Measurements from ENCODE around the gene HHEX. TPM values are rescaled to one million over a fixed set of nuclear protein-coding genes. Genes with fewer than 3 reads are reported as not detected.

HHEX gene
- total and polyA plus RNA-seq, 7 donors, result 1.5 to 3.3 (median 2.0) TPM

- 33 to 58% (median 41%) methylated on average over 2 of the region's 2 CpGs for WGBS, 3 donors
- intact Hi-C loops (cut with DNase I), result no loop called here
- Histone ChIP-seq H3K36me3 (ENCODE audit: insufficient read depth in 1 of 2, low read depth in 1 of 2) (no peaks in the 10 kb centered on the region), H3K4me3 (no peak overlapping the region), H3K27ac (no peak overlapping the region), H3K27me3 (ENCODE audit: insufficient read depth in 3 of 3, low read length in 2 of 3) (peaks cover 0 to 5% (median 0%) of the 10 kb centered on the region in 3 donors), H3K9me3 (no peaks in the 10 kb centered on the region), H3K4me1 (no peaks in the 10 kb centered on the region)
- no peak for TF ChIP-seq CTCF (IDR thresholded peaks at IDR 0.05)
- DNase-seq (no peak), ATAC-seq (no peak)
Observed at GRCh38 chr10:92729886-92730285, 40.1 kb downstream of the HHEX start.

- H3K9me3 ChIP-seq, result no peaks in the 10 kb centered on the region
- 81 to 91% (median 81%) methylated on average over 2 of the region's 2 CpGs for WGBS, 3 donors
- H3K27me3 ChIP-seq (ENCODE audit: insufficient read depth in 3 of 3, low read length in 2 of 3), result peaks cover 0 to 5% (median 0%) of the 10 kb centered on the region in 3 donors
- H3K36me3 ChIP-seq (ENCODE audit: insufficient read depth in 1 of 2, low read depth in 1 of 2), result no peaks in the 10 kb centered on the region
- H3K4me3 ChIP-seq, result no peak overlapping the region
- H3K4me1 ChIP-seq, result no peaks in the 10 kb centered on the region
- ATAC-seq (no peak), DNase-seq (no peak)
- intact Hi-C loops (cut with DNase I), result no loop called here
- no peak overlapping the region for H3K27ac ChIP-seq
- no peak for TF ChIP-seq CTCF (IDR thresholded peaks at IDR 0.05)
Observed at GRCh38 chr10:92732958-92733357, 43.2 kb downstream of the HHEX start.

- no peak for TF ChIP-seq CTCF (IDR thresholded peaks at IDR 0.05)
- H3K27ac ChIP-seq, result no peak overlapping the region
- H3K27me3 ChIP-seq (ENCODE audit: insufficient read depth in 3 of 3, low read length in 2 of 3), result peaks cover 0 to 5% (median 0%) of the 10 kb centered on the region in 3 donors
- no peak overlapping the region for H3K4me3 ChIP-seq
- no peak for DNase-seq
- no peak for ATAC-seq
- H3K4me1 ChIP-seq, result no peaks in the 10 kb centered on the region
- no peaks in the 10 kb centered on the region for H3K9me3 ChIP-seq
- H3K36me3 ChIP-seq (ENCODE audit: insufficient read depth in 1 of 2, low read depth in 1 of 2), result no peaks in the 10 kb centered on the region
- intact Hi-C loops (cut with DNase I), result no loop called here
Observed at GRCh38 chr10:92734301-92734700, 44.5 kb downstream of the HHEX start.

- Histone ChIP-seq H3K9me3 (no peaks in the 10 kb centered on the region), H3K4me1 (no peaks in the 10 kb centered on the region), H3K36me3 (ENCODE audit: insufficient read depth in 1 of 2, low read depth in 1 of 2) (no peaks in the 10 kb centered on the region), H3K27me3 (ENCODE audit: insufficient read depth in 3 of 3, low read length in 2 of 3) (peaks cover 0 to 5% (median 0%) of the 10 kb centered on the region in 3 donors), H3K27ac (no peak overlapping the region), H3K4me3 (no peak overlapping the region)
- ATAC-seq, result no peak
- no peak for TF ChIP-seq CTCF (IDR thresholded peaks at IDR 0.05)
- intact Hi-C loops (cut with DNase I), result no loop called here
- no peak for DNase-seq
- 86 to 92% (median 89%) methylated on average over 3 of the region's 3 CpGs for WGBS, 3 donors
Observed at GRCh38 chr10:92735938-92736337, 46.2 kb downstream of the HHEX start.

GRCh38 chr10:92737484-92737883 lies 47.7 kb downstream of the HHEX start:
- 80 to 86% (median 86%) methylated on average over 7 of the region's 7 CpGs for WGBS, 3 donors
- no peak for ATAC-seq
- intact Hi-C loops (cut with DNase I), result no loop called here
- no peak for TF ChIP-seq CTCF (IDR thresholded peaks at IDR 0.05)
- Histone ChIP-seq H3K9me3 (no peaks in the 10 kb centered on the region), H3K4me1 (no peaks in the 10 kb centered on the region), H3K4me3 (no peak overlapping the region), H3K27ac (no peak overlapping the region), H3K27me3 (ENCODE audit: insufficient read depth in 3 of 3, low read length in 2 of 3) (peaks cover 0 to 5% (median 0%) of the 10 kb centered on the region in 3 donors), H3K36me3 (ENCODE audit: insufficient read depth in 1 of 2, low read depth in 1 of 2) (no peaks in the 10 kb centered on the region)
- DNase-seq, result no peak
